Loucy (cell line): ENCODE measurements around the gene WDR37.

Experiments used
- EZH2phosphoT487 ChIP-seq: fragments of 200-600 bp; IDR thresholded peaks from 2 replicates; pipeline ENCODE4 v1.6.1; 2018; ENCODE audit warnings: antibody characterized with exemption, mild to moderate bottlenecking, moderate library complexity, borderline replicate concordance
- TF ChIP-seq, protein P1 (sequence below): fragments of 200-600 bp; sonication (generic); conservative IDR thresholded peaks from 2 replicates; pipeline ENCODE4 v1.5.1; 2014; ENCODE audit warnings: mild to moderate bottlenecking, antibody characterized with exemption, low read length

- TF ChIP-seq, protein P1, sequence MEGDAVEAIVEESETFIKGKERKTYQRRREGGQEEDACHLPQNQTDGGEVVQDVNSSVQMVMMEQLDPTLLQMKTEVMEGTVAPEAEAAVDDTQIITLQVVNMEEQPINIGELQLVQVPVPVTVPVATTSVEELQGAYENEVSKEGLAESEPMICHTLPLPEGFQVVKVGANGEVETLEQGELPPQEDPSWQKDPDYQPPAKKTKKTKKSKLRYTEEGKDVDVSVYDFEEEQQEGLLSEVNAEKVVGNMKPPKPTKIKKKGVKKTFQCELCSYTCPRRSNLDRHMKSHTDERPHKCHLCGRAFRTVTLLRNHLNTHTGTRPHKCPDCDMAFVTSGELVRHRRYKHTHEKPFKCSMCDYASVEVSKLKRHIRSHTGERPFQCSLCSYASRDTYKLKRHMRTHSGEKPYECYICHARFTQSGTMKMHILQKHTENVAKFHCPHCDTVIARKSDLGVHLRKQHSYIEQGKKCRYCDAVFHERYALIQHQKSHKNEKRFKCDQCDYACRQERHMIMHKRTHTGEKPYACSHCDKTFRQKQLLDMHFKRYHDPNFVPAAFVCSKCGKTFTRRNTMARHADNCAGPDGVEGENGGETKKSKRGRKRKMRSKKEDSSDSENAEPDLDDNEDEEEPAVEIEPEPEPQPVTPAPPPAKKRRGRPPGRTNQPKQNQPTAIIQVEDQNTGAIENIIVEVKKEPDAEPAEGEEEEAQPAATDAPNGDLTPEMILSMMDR: no peak
- TF ChIP-seq EZH2phosphoT487: no peak
Observed at GRCh38 chr10:1159131-1160061, 103.2 kb downstream of the WDR37 start.
